GM12878 (cell line): Measurements from ENCODE around the gene TCHP. TPM values are rescaled to one million over a fixed set of nuclear protein-coding genes. Genes with fewer than 3 reads are reported as not detected.

Experiments
- ATAC-seq: fragments of 200-7000 bp; cut with Tn5 transposase; 3 replicates; pipeline ENCODE4 v1.9.1; 2020; ENCODE audit warnings: mild to moderate bottlenecking, moderate library complexity
- BruUV-seq: library from RNA; stranded (reverse); fragments of 400-500 nt; replicated peaks from 2 replicates; lab custom pipeline; 2021; lab: Mats Ljungman, UMichigan
- CTCF ChIA-PET: fragments of 300-600 bp; sonication (Branson Sonifier 250); formaldehyde crosslinking; extraction: SDS; loops from one replicate; lab custom pipeline; 2021; ENCODE audit warnings: inconsistent platforms; lab: Yijun Ruan, JAX
- POLR2A ChIA-PET: fragments of 350-600 bp; formaldehyde crosslinking; extraction: SDS; loops from one replicate; lab custom pipeline; 2021; ENCODE audit warnings: inconsistent platforms; lab: Charles Lee
- RAD21 ChIA-PET: fragments of 300-600 bp; sonication (Branson Sonifier 250); formaldehyde crosslinking; loops from one replicate; lab custom pipeline; 2023; ENCODE audit warnings: antibody characterized with exemption; ENCODE audit not compliant: unreplicated experiment; lab: Charles Lee
- SMC1A ChIA-PET: fragments of 300-600 bp; sonication (Branson Sonifier 250); formaldehyde crosslinking; loops from one replicate; lab custom pipeline; 2023; ENCODE audit not compliant: unreplicated experiment, uncharacterized antibody; lab: Charles Lee
- DNase-seq: peaks from one replicate; pipeline ENCODE4 v3.0.0-alpha.2; 2011; ENCODE audit warnings: low read depth, low spot score
- FAIRE-seq: peaks from 3 replicates; lab custom pipeline; 2011; peaks lifted over from hg19 to GRCh38; lab: Jason Lieb, UNC
- H2AFZ ChIP-seq: 2 replicates; pipeline ENCODE4 v1.6.0; 2011; ENCODE audit warnings: low read depth, low read length, control low read depth; ENCODE audit not compliant: control insufficient read depth
- H3K27ac ChIP-seq: 2 replicates; pipeline ENCODE4 v1.5.1; 2011; ENCODE audit warnings: control low read depth; ENCODE audit not compliant: control insufficient read depth, insufficient read depth
- H3K27me3 ChIP-seq, 2 experiments: replicated peaks in 1 of 2; 2 replicates each; pipeline versions ENCODE4 v1.6.0 to v1.6.1; 2011; ENCODE audit warnings: low read length in 1 of 2; ENCODE audit not compliant: control insufficient read depth in 2 of 2, insufficient read depth in 2 of 2
- H3K36me3 ChIP-seq, 2 experiments: 2 replicates each; pipeline ENCODE4 v1.5.1; 2011; ENCODE audit warnings: low read length in 1 of 2; ENCODE audit not compliant: control insufficient read depth in 2 of 2, insufficient read depth in 2 of 2
- H3K4me1 ChIP-seq: 2 replicates; pipeline ENCODE4 v1.6.1; 2011; ENCODE audit warnings: mild to moderate bottlenecking, low read length, moderate library complexity, mixed read lengths; ENCODE audit not compliant: control insufficient read depth, insufficient read depth
- H3K4me2 ChIP-seq: 2 replicates; pipeline ENCODE4 v1.6.0; 2011; ENCODE audit warnings: control low read depth; ENCODE audit not compliant: control insufficient read depth, insufficient read depth
- H3K4me3 ChIP-seq: fragments of 200-600 bp; sonication (generic); 2 replicates; pipeline ENCODE4 v1.5.1; 2016
- H3K79me2 ChIP-seq: 2 replicates; pipeline ENCODE4 v1.6.0; 2011; ENCODE audit warnings: low read length; ENCODE audit not compliant: control insufficient read depth, insufficient read depth
- H3K9ac ChIP-seq: 2 replicates; pipeline ENCODE4 v1.8.0; 2011; ENCODE audit warnings: low read length, control low read depth, mixed read lengths; ENCODE audit not compliant: control insufficient read depth, insufficient read depth
- H3K9me3 ChIP-seq: replicated peaks from 3 replicates; pipeline ENCODE4 v1.5.1; 2011; ENCODE audit warnings: mild to moderate bottlenecking, low read length; ENCODE audit not compliant: control insufficient read depth, insufficient read depth
- H4K20me1 ChIP-seq: 2 replicates; pipeline ENCODE4 v1.6.0; 2011; ENCODE audit not compliant: control insufficient read depth, insufficient read depth
- ATF2 ChIP-seq: IDR thresholded peaks from 2 replicates; pipeline ENCODE4 v1.6.1; 2012; ENCODE audit warnings: low read length, inconsistent platforms
- BACH1 ChIP-seq: fragments of 450-650 bp; IDR thresholded peaks from 2 replicates; pipeline ENCODE4 v1.6.1; 2017; ENCODE audit warnings: mild to moderate bottlenecking, borderline replicate concordance
- CREB1 ChIP-seq: IDR thresholded peaks from 2 replicates; pipeline ENCODE4 v1.6.1; 2012; ENCODE audit warnings: low read depth, mild to moderate bottlenecking, inconsistent platforms
- FOS ChIP-seq: IDR thresholded peaks from 3 replicates; pipeline ENCODE4 v1.6.1; 2011; ENCODE audit warnings: borderline replicate concordance; ENCODE audit not compliant: insufficient read length; ENCODE audit errors: extremely low read depth
- HDAC6 ChIP-seq: fragments of 200-600 bp; sonication (generic); IDR thresholded peaks from one replicate; pipeline ENCODE4 v1.8.0; 2017; ENCODE audit warnings: antibody characterized with exemption; ENCODE audit not compliant: unreplicated experiment
- LARP7 ChIP-seq: fragments of 450-650 bp; IDR thresholded peaks from 2 replicates; pipeline ENCODE4 v1.6.1; 2017; ENCODE audit warnings: mild to moderate bottlenecking
- MYC ChIP-seq: IDR thresholded peaks from 2 replicates; pipeline ENCODE4 v1.6.1; 2011; ENCODE audit warnings: mild to moderate bottlenecking, low read length, moderate library complexity, inconsistent platforms; ENCODE audit not compliant: insufficient read depth, insufficient replicate concordance, insufficient read length, severe bottlenecking
- NBN ChIP-seq: fragments of 450-650 bp; IDR thresholded peaks from 2 replicates; pipeline ENCODE4 v1.6.1; 2016
- NFIC ChIP-seq: IDR thresholded peaks from 2 replicates; pipeline ENCODE4 v1.6.1; 2012; ENCODE audit warnings: low read depth, mild to moderate bottlenecking, inconsistent platforms, low read length, moderate library complexity
- PML ChIP-seq: IDR thresholded peaks from 2 replicates; pipeline ENCODE4 v1.6.1; 2012; ENCODE audit warnings: low read length, inconsistent platforms
- POLR2A ChIP-seq: IDR thresholded peaks from 2 replicates; pipeline ENCODE4 v1.6.1; 2011; ENCODE audit warnings: low read depth, mild to moderate bottlenecking, low read length
- RB1 ChIP-seq: fragments of 450-650 bp; formaldehyde crosslinking; IDR thresholded peaks from 2 replicates; pipeline ENCODE4 v1.6.1; 2017; ENCODE audit warnings: mild to moderate bottlenecking, borderline replicate concordance
- SREBF2 ChIP-seq: IDR thresholded peaks from 2 replicates; pipeline ENCODE4 v1.6.1; 2012; ENCODE audit warnings: mild to moderate bottlenecking, low read length
- ZBTB4 ChIP-seq: fragments of 450-650 bp; formaldehyde crosslinking; IDR thresholded peaks from 2 replicates; pipeline ENCODE4 v1.4.0; 2022; ENCODE audit warnings: mild to moderate bottlenecking, moderate library complexity
- ZSCAN29 ChIP-seq: fragments of 450-650 bp; IDR thresholded peaks from 2 replicates; pipeline ENCODE4 v1.6.1; 2017; ENCODE audit warnings: mild to moderate bottlenecking, moderate library complexity
- ZZZ3 ChIP-seq: IDR thresholded peaks from 2 replicates; pipeline ENCODE4 v1.6.1; 2011; ENCODE audit warnings: low read depth; ENCODE audit not compliant: control insufficient read depth, insufficient read length
- WGBS: methylation state at CpG from one replicate; pipeline ENCODE4 v1.1.6; 2016; ENCODE audit warnings: low lambda C conversion rate; ENCODE audit not compliant: insufficient replicate concordance, insufficient coverage; ENCODE audit errors: missing lambda C conversion rate; 5-methylcytosine and 5-hydroxymethylcytosine counted together
- in situ Hi-C: fragments of 300-500 bp; cut with MboI; formaldehyde crosslinking; loops from 9 replicates; pipeline ENCODE4 v1.14.3; 2018; ENCODE audit warnings: mixed read lengths
- intact Hi-C: fragments of 100-400 bp; cut with micrococcal nuclease; formaldehyde crosslinking; loops from one replicate; pipeline ENCODE4 v1.14.2; 2022; ENCODE audit not compliant: unreplicated experiment
- polyA plus RNA-seq, 11 experiments: library from polyadenylated mRNA; depleted of rRNA in 4 of 11; unstranded in 6 of 11; stranded (reverse) in 5 of 11; fragments of >200 nt; fragmentation: Nextera tagmentation in 4 of 11; fragmentation: Illumina TruSeq in 1 of 11; extraction: Ambion mirVana in 4 of 11; extraction: Trizol in 1 of 11; gene quantifications; 1 replicate in 1 of 11; 2 replicates in 10 of 11; pipeline versions ENCODE4 v1.2.1 to v1.2.3, GENCODE V29; 2011 to 2016; ENCODE audit warnings: inconsistent platforms in 2 of 11, missing spikeins in 2 of 11, low read depth in 1 of 11
- total RNA-seq, 4 experiments: library from RNA; depleted of rRNA in 3 of 4; stranded (reverse); fragments of >200 nt in 3 of 4; fragmentation: Illumina TruSeq in 1 of 4; extraction: Trizol in 1 of 4; gene quantifications; 2 replicates each; pipeline versions ENCODE4 v1.2.1 to v1.2.3, GENCODE V29; 2013 to 2021

TCHP gene
- total and polyA plus RNA-seq, 10 of the 15 experiments (the other 5 are each of a cell fraction or from before 2014, with no cell fraction given) = 4.8 to 18.6 (median 15.0) TPM

- TF ChIP-seq ZBTB4 (CRISPR knock-in tag) (no peak), FOS (no peak), ZSCAN29 (no peak), CREB1 (no peak)
- TF ChIP-seq, all 136 proteins: peak for 0
Measured at GRCh38 chr12:109944561-109945359, 44.7 kb downstream of the TCHP start (continued).

- TF ChIP-seq MYC (no peak), ATF2 (no peak), RB1 (no peak), SREBF2 (no peak), LARP7 (no peak), POLR2A (no peak), BACH1 (no peak), HDAC6 (no peak), ZZZ3 (no peak), NFIC (no peak), NBN (no peak), PML (no peak)
- H3K9me3 ChIP-seq = no peaks in the 10 kb centered on the region
- RAD21 ChIA-PET = no interaction called here
- H3K79me2 ChIP-seq = no peaks in the 10 kb centered on the region
- H3K4me3 ChIP-seq = no peak overlapping the region
- CTCF ChIA-PET = interaction anchor here (1.7 kb wide), 1 partner anchor 48 kb away, joined by 4 read pairs; no protein-coding TSS in a partner anchor
- in situ Hi-C loops (no loop called here), intact Hi-C loops (no loop called here)
- POLR2A ChIA-PET = interaction anchor here (1.4 kb wide), 1 partner anchor 8 kb away, joined by 3 read pairs; no protein-coding TSS in a partner anchor
- SMC1A ChIA-PET = no interaction called here
- no peak overlapping the region for H3K9ac ChIP-seq
- no peak overlapping the region for H3K4me2 ChIP-seq
- H2AFZ ChIP-seq = no peak overlapping the region
- no TSS peak for BruUV-seq
- DNase-seq = no peak
- no peaks in the 10 kb centered on the region for H4K20me1 ChIP-seq
- H3K4me1 ChIP-seq = no peaks in the 10 kb centered on the region
- H3K27me3 ChIP-seq = no peaks in the 10 kb centered on the region
- WGBS = 80% methylated on average over 5 of the region's 5 CpGs
- no peak for FAIRE-seq
- no peak for ATAC-seq
- H3K27ac ChIP-seq = no peak overlapping the region
- H3K36me3 ChIP-seq = peaks cover 14 to 20% of the 10 kb centered on the region in 2 experiments
Measured at GRCh38 chr12:109946505-109946904, 46.4 kb downstream of the TCHP start.
